ENCODE measurements around the gene POLD3. TPM values are rescaled to one million over a fixed set of nuclear protein-coding genes. Genes with fewer than 3 reads are reported as not detected.

Gene POLD3
- total RNA-seq, 1 donor from 2014 or later: 5.0 TPM

DNA sequence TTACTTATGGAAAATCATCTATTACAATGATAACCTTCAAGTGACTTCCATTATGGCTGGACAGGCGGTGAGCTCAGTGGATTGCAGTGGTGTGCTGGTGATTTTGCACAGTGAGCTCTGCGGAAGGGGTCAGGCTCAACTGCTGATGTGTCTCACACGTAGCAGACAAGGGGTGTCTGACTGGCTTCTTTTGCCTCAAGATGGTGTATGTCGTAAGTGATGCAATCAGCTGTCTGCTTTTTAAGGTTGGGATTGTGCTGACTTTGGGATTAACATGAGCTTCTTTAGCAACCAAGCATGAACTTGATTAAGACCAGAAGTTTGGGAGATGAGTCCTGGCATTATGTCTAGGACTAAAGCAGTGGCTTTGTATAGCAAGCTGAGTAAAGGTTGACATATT lies 49.5 kb downstream of the POLD3 start:
- DNase-seq (ENCODE audit: low read depth) (no peak), FAIRE-seq (no peak)
- Histone ChIP-seq H3K36me3 (ENCODE audit: control insufficient read depth, insufficient read depth, low read length) (peaks cover 5% of the 10 kb centered on the region), H3K27me3 (ENCODE audit: control insufficient read depth, insufficient read depth, low read length) (no peaks in the 10 kb centered on the region), H3K4me3 (ENCODE audit: low read depth, low read length) (no peak overlapping the region)
- TF ChIP-seq CTCF (IDR thresholded peaks at IDR 0.05; ENCODE audit: insufficient read depth, low read length, severe bottlenecking): no peak

- Histone ChIP-seq H3K4me3 (ENCODE audit: low read depth, low read length) (no peak overlapping the region), H3K27me3 (ENCODE audit: control insufficient read depth, insufficient read depth, low read length) (no peaks in the 10 kb centered on the region), H3K36me3 (ENCODE audit: control insufficient read depth, insufficient read depth, low read length) (peaks cover 5% of the 10 kb centered on the region)
- TF ChIP-seq CTCF (IDR thresholded peaks at IDR 0.05; ENCODE audit: insufficient read depth, low read length, severe bottlenecking): no peak
- FAIRE-seq (no peak), DNase-seq (ENCODE audit: low read depth) (no peak)
These were observed 50.5 kb downstream of the POLD3 start for GRCh38 chr11:74642912-74643311.

DNA sequence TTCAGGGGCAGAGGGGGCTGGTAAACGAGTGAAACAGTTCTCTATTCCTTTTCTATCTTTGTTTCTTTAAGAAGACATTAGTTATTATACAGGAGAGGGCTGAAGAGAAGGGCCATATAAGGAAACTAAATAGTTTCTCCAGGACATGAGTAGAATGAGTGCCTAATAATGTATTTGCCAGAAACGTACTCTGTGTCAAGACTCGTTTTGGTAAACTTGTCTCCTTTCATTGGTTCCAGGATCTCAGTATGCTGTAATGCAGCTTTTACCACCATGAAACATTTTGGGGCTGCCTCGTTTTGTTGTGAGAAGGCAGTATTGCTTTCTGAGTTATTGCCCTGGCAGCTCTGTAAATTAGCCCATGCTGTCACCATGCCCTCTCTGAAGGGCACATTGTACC lies 51.7 kb downstream of the POLD3 start:
- Histone ChIP-seq H3K27me3 (ENCODE audit: control insufficient read depth, insufficient read depth, low read length) (no peaks in the 10 kb centered on the region), H3K36me3 (ENCODE audit: control insufficient read depth, insufficient read depth, low read length) (peaks cover 4% of the 10 kb centered on the region), H3K4me3 (ENCODE audit: low read depth, low read length) (no peak overlapping the region)
- FAIRE-seq (no peak), DNase-seq (ENCODE audit: low read depth) (no peak)
- no peak for TF ChIP-seq CTCF (IDR thresholded peaks at IDR 0.05; ENCODE audit: insufficient read depth, low read length, severe bottlenecking)

GRCh38 chr11:74646215-74646614 lies 53.8 kb downstream of the POLD3 start:
- Histone ChIP-seq H3K36me3 (ENCODE audit: control insufficient read depth, insufficient read depth, low read length) (peaks cover 1% of the 10 kb centered on the region), H3K4me3 (ENCODE audit: low read depth, low read length) (no peak overlapping the region), H3K27me3 (ENCODE audit: control insufficient read depth, insufficient read depth, low read length) (no peaks in the 10 kb centered on the region)
- DNase-seq (ENCODE audit: low read depth): no peak
- TF ChIP-seq CTCF (IDR thresholded peaks at IDR 0.05; ENCODE audit: insufficient read depth, low read length, severe bottlenecking): no peak
- FAIRE-seq: no peak

DNA sequence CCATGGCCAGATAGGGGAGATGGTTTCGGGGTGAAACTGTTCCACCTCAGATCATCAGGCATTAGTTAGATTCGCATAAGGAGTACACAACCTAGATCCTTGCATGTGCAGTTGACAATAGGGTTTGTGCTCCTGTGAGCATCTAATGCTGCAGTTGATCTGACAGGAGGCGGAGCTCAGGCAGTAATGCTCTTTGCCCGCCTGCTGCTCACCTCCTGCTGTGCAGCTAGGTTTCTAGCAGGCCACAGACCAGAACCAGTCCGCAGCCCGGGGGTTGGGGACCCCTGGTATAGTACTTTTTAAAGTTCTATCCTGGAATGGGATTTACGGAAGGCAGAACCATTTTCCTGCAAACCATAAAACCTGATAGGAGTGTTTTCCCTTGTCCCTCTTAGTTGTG lies 54.6 kb downstream of the POLD3 start:
- DNase-seq (ENCODE audit: low read depth) (no peak), FAIRE-seq (no peak)
- Histone ChIP-seq H3K4me3 (ENCODE audit: low read depth, low read length) (no peak overlapping the region), H3K36me3 (ENCODE audit: control insufficient read depth, insufficient read depth, low read length) (no peaks in the 10 kb centered on the region), H3K27me3 (ENCODE audit: control insufficient read depth, insufficient read depth, low read length) (no peaks in the 10 kb centered on the region)
- no peak for TF ChIP-seq CTCF (IDR thresholded peaks at IDR 0.05; ENCODE audit: insufficient read depth, low read length, severe bottlenecking)

- Histone ChIP-seq H3K36me3 (ENCODE audit: control insufficient read depth, insufficient read depth, low read length) (no peaks in the 10 kb centered on the region), H3K4me3 (ENCODE audit: low read depth, low read length) (no peak overlapping the region), H3K27me3 (ENCODE audit: control insufficient read depth, insufficient read depth, low read length) (no peaks in the 10 kb centered on the region)
- no peak for FAIRE-seq
- DNase-seq (ENCODE audit: low read depth): no peak
- no peak for TF ChIP-seq CTCF (IDR thresholded peaks at IDR 0.05; ENCODE audit: insufficient read depth, low read length, severe bottlenecking)
These were observed 55.0 kb downstream of the POLD3 start for GRCh38 chr11:74647404-74647803.

All from bronchial epithelial cell (primary cell).